Gastrocnemius medialis (tissue), 4 donors: ENCODE results near the gene ZNF697.
"Not testable (repeated sequence)": the region's sequence is repeated elsewhere in the genome, so short reads cannot be mapped to it uniquely, and the experiment has no call there.

Experiments
- CTCF ChIP-seq, 5 experiments: fragments of 450-650 bp in 3 of 5; fragments of 200-600 bp in 2 of 5; sonication (generic) in 2 of 5; IDR thresholded peaks in 4 of 5; conservative IDR thresholded peaks in 1 of 5; 1 replicate in 4 of 5; 2 replicates in 1 of 5; pipeline ENCODE4 v1.5.1; 2016 to 2019; ENCODE audit warnings: antibody characterized with exemption in 5 of 5, mild to moderate bottlenecking in 3 of 5, moderate library complexity in 3 of 5
- POLR2A ChIP-seq, 2 donors: fragments of 450-650 bp; IDR thresholded peaks; one replicate each; pipeline ENCODE4 v1.6.1; 2017; ENCODE audit warnings: antibody characterized with exemption in 2 of 2, mild to moderate bottlenecking in 2 of 2, moderate library complexity in 2 of 2

- not testable (repeated sequence) for TF ChIP-seq CTCF (IDR thresholded peaks at IDR 0.05 in 4 of 5, conservative IDR thresholded peaks at IDR 0.05 in 1 of 5); POLR2A (IDR thresholded peaks at IDR 0.05)
These were observed 43.0 kb downstream of the ZNF697 start for GRCh38 chr1:119605080-119605479.
